ENCODE data around the gene FBN1.

GRCh38 chr15:48641416-48641815, 4.1 kb downstream of the FBN1 start:
- TF ChIP-seq, protein P1, sequence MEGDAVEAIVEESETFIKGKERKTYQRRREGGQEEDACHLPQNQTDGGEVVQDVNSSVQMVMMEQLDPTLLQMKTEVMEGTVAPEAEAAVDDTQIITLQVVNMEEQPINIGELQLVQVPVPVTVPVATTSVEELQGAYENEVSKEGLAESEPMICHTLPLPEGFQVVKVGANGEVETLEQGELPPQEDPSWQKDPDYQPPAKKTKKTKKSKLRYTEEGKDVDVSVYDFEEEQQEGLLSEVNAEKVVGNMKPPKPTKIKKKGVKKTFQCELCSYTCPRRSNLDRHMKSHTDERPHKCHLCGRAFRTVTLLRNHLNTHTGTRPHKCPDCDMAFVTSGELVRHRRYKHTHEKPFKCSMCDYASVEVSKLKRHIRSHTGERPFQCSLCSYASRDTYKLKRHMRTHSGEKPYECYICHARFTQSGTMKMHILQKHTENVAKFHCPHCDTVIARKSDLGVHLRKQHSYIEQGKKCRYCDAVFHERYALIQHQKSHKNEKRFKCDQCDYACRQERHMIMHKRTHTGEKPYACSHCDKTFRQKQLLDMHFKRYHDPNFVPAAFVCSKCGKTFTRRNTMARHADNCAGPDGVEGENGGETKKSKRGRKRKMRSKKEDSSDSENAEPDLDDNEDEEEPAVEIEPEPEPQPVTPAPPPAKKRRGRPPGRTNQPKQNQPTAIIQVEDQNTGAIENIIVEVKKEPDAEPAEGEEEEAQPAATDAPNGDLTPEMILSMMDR (IDR thresholded peaks at IDR 0.05) = peak in 1 of 7 experiments; percentile 7
- no peak for TF ChIP-seq POLR2AphosphoS5 (IDR thresholded peaks at IDR 0.05)
